HepG2 (cell line): ENCODE measurements around the gene ADGRG1. TPM values are rescaled to one million over a fixed set of nuclear protein-coding genes. Genes with fewer than 3 reads are reported as not detected.

ENCODE experiments used
- ATAC-seq: fragments of 200-7000 bp; cut with Tn5 transposase; 3 replicates; pipeline ENCODE4 v1.9.1; 2020; ENCODE audit warnings: mild to moderate bottlenecking, moderate library complexity
- BruUV-seq: library from RNA; stranded (reverse); fragments of 400-500 nt; replicated peaks from 2 replicates; lab custom pipeline; 2021; lab: Mats Ljungman, UMichigan
- CTCF ChIA-PET: fragments of 300-600 bp; formaldehyde crosslinking; extraction: SDS; loops from one replicate; lab custom pipeline; 2021; ENCODE audit warnings: low total read pairs, inconsistent platforms, low intra/inter-chr PET ratio; lab: Yijun Ruan, JAX
- POLR2A ChIA-PET: fragments of 350-600 bp; sonication (Branson Sonifier 250); formaldehyde crosslinking; loops from one replicate; lab custom pipeline; 2020; ENCODE audit warnings: antibody characterized with exemption, inconsistent platforms; lab: Yijun Ruan, JAX
- DNase-seq: peaks from one replicate; pipeline ENCODE4 v3.0.0-alpha.2; 2015; ENCODE audit warnings: low spot score
- FAIRE-seq: peaks from 3 replicates; lab custom pipeline; 2011; peaks lifted over from hg19 to GRCh38; lab: Jason Lieb, UNC
- H2AFZ ChIP-seq: one replicate; pipeline ENCODE4 v1.6.1; 2011; ENCODE audit warnings: low read length, inconsistent platforms
- H3K27ac ChIP-seq: fragments of 300-600 bp; 3 replicates; pipeline ENCODE4 v1.8.0; 2011; ENCODE audit warnings: mixed run types, mild to moderate bottlenecking, mixed read lengths, low read length, inconsistent platforms; ENCODE audit not compliant: insufficient read depth; ENCODE audit errors: extremely low read length
- H3K27me3 ChIP-seq, 2 experiments: fragments of 200-600 bp in 1 of 2; 2 replicates in 1 of 2; 3 replicates in 1 of 2; pipeline versions ENCODE4 v1.6.0 to v1.8.0; 2011; ENCODE audit warnings: low read length in 2 of 2, mild to moderate bottlenecking in 2 of 2, moderate library complexity in 2 of 2, inconsistent platforms in 1 of 2; ENCODE audit not compliant: insufficient read depth in 2 of 2, control insufficient read depth in 1 of 2
- H3K36me3 ChIP-seq, 2 experiments: fragments of 200-600 bp in 1 of 2; replicated peaks in 1 of 2; 2 replicates in 1 of 2; 3 replicates in 1 of 2; pipeline versions ENCODE4 v1.5.1 to v1.8.0; 2011; ENCODE audit warnings: low read length in 2 of 2, inconsistent platforms in 1 of 2; ENCODE audit not compliant: insufficient read depth in 2 of 2, control insufficient read depth in 1 of 2
- H3K4me1 ChIP-seq: 2 replicates; pipeline ENCODE4 v1.5.1; 2012; ENCODE audit warnings: low read length, inconsistent platforms; ENCODE audit not compliant: insufficient read depth
- H3K4me2 ChIP-seq: 2 replicates; pipeline ENCODE4 v1.6.0; 2011; ENCODE audit warnings: low read depth, low read length, inconsistent platforms
- H3K4me3 ChIP-seq, 3 experiments: fragments of 200-600 bp in 1 of 3; sonication (generic), shearing (Covaris generic) in 1 of 3; replicated peaks in 1 of 3; 2 replicates each; pipeline ENCODE4 v1.5.1; 2011 to 2016; ENCODE audit warnings: low read length in 3 of 3, inconsistent platforms in 2 of 3, low read depth in 2 of 3, mild to moderate bottlenecking in 2 of 3, control low read depth in 1 of 3, mixed read lengths in 1 of 3; ENCODE audit not compliant: insufficient read depth in 1 of 3
- H3K79me2 ChIP-seq: one replicate; pipeline ENCODE4 v1.6.1; 2011; ENCODE audit warnings: low read length, inconsistent platforms; ENCODE audit not compliant: insufficient read depth
- H3K9ac ChIP-seq: 2 replicates; pipeline ENCODE4 v1.6.0; 2011; ENCODE audit warnings: mild to moderate bottlenecking, low read depth, low read length, inconsistent platforms; ENCODE audit not compliant: insufficient read depth
- H3K9me3 ChIP-seq: 2 replicates; pipeline ENCODE4 v1.5.1; 2012; ENCODE audit warnings: mild to moderate bottlenecking, low read length
- H4K20me1 ChIP-seq: 2 replicates; pipeline ENCODE4 v1.6.0; 2011; ENCODE audit warnings: inconsistent platforms, mild to moderate bottlenecking, low read length, moderate library complexity; ENCODE audit not compliant: insufficient read depth
- BRD4 ChIP-seq: sonication (generic); formaldehyde crosslinking; IDR thresholded peaks from 2 replicates; pipeline ENCODE4 v1.4.0; 2020; ENCODE audit warnings: missing genetic modification reagents
- HIVEP1 ChIP-seq: sonication (generic); formaldehyde crosslinking; IDR thresholded peaks from 2 replicates; pipeline ENCODE4 v1.4.0; 2020; ENCODE audit warnings: mild to moderate bottlenecking, missing genetic modification reagents
- IKZF4 ChIP-seq: sonication (generic); formaldehyde crosslinking; IDR thresholded peaks from 2 replicates; pipeline ENCODE4 v1.5.1; 2020; ENCODE audit warnings: borderline replicate concordance, mild to moderate bottlenecking, low read depth, missing genetic modification reagents; ENCODE audit errors: not compliant biosample characterization
- IKZF5 ChIP-seq: IDR thresholded peaks from 2 replicates; pipeline ENCODE4 v1.6.1; 2018; ENCODE audit warnings: missing genetic modification reagents, mild to moderate bottlenecking, missing compliant biosample characterization
- KDM5A ChIP-seq: fragments of 200-600 bp; sonication (generic); IDR thresholded peaks from 2 replicates; pipeline ENCODE4 v1.7.0; 2018; ENCODE audit warnings: antibody characterized with exemption, mild to moderate bottlenecking, low read length, borderline replicate concordance
- KLF16 ChIP-seq, 2 experiments: sonication (generic) in 1 of 2; formaldehyde crosslinking in 1 of 2; IDR thresholded peaks; 2 replicates each; pipeline versions ENCODE4 v1.6.1 to v1.8.0; 2016 to 2023; ENCODE audit warnings: missing genetic modification reagents in 2 of 2, missing compliant biosample characterization in 1 of 2
- MTA1 ChIP-seq: sonication (generic); formaldehyde crosslinking; IDR thresholded peaks from 2 replicates; pipeline ENCODE4 v1.4.0; 2020; ENCODE audit warnings: missing genetic modification reagents, mild to moderate bottlenecking, borderline replicate concordance
- RCOR2 ChIP-seq: IDR thresholded peaks from 2 replicates; pipeline ENCODE4 v1.6.1; 2016; ENCODE audit warnings: missing biosample characterization, missing genetic modification reagents
- RELA ChIP-seq: sonication (generic); formaldehyde crosslinking; IDR thresholded peaks from 2 replicates; pipeline ENCODE4 v1.4.0; 2020; ENCODE audit warnings: missing genetic modification reagents
- SIX4 ChIP-seq: sonication (generic); formaldehyde crosslinking; IDR thresholded peaks from 2 replicates; pipeline ENCODE4 v1.4.0; 2020; ENCODE audit warnings: missing genetic modification reagents
- ZHX2 ChIP-seq, 2 experiments: sonication (generic) in 1 of 2; formaldehyde crosslinking in 1 of 2; IDR thresholded peaks; 2 replicates each; pipeline versions ENCODE4 v1.6.1 to v1.9.0; 2014 to 2022; ENCODE audit warnings: antibody characterized with exemption in 1 of 2, borderline replicate concordance in 1 of 2, inconsistent platforms in 1 of 2, low read depth in 1 of 2, missing genetic modification reagents in 1 of 2
- ZNF674 ChIP-seq: sonication (generic); formaldehyde crosslinking; IDR thresholded peaks from 2 replicates; pipeline ENCODE4 v1.5.0; 2020; ENCODE audit warnings: low read depth, mild to moderate bottlenecking, missing genetic modification reagents
- ZNF839 ChIP-seq: sonication (generic); formaldehyde crosslinking; IDR thresholded peaks from 2 replicates; pipeline ENCODE4 v1.4.0; 2020; ENCODE audit warnings: missing genetic modification reagents, mild to moderate bottlenecking, borderline replicate concordance
- WGBS: methylation state at CpG from one replicate; pipeline ENCODE4 v1.1.6; 2017; ENCODE audit warnings: low lambda C conversion rate; 5-methylcytosine and 5-hydroxymethylcytosine counted together
- in situ Hi-C: cut with HindIII; loops from 2 replicates; pipeline ENCODE4 v1.10.0; 2017; ENCODE audit warnings: low pct_unique_long_range_greater_than_20kb; ENCODE audit not compliant: extremely low pct_ligation_motif_present
- intact Hi-C: fragments of 100-400 bp; cut with micrococcal nuclease; formaldehyde crosslinking; loops from one replicate; pipeline ENCODE4 v1.10.0; 2022; ENCODE audit not compliant: unreplicated experiment
- polyA plus RNA-seq, 8 experiments: library from polyadenylated mRNA; depleted of rRNA in 3 of 8; stranded (reverse) in 7 of 8; unstranded in 1 of 8; fragments of >200 nt; fragmentation: Illumina TruSeq in 4 of 8; extraction: Trizol in 4 of 8; gene quantifications; 2 replicates each; pipeline versions ENCODE4 v1.2.1 to v1.2.3, GENCODE V29; 2011 to 2016; ENCODE audit warnings: low read depth in 4 of 8, missing spikeins in 1 of 8, mixed read lengths in 1 of 8; ENCODE audit not compliant: insufficient read depth in 1 of 8
- total RNA-seq, 5 experiments: library from RNA; depleted of rRNA; stranded (reverse); fragments of >200 nt; fragmentation: Illumina TruSeq; extraction: Trizol; gene quantifications; 2 replicates each; pipeline ENCODE4 v1.2.3, GENCODE V29; 2016; ENCODE audit warnings: low read depth in 1 of 5

ADGRG1 gene
- total and polyA plus RNA-seq, 2 of the 13 experiments (the other 11 are each of a cell fraction or from before 2014, with no cell fraction given), result 2.7 to 5.9 TPM

- no peaks in the 10 kb centered on the region for H3K9me3 ChIP-seq
- peaks cover 4 to 34% of the 10 kb centered on the region in 2 experiments; a peak in 3 of 5 replicates for H3K27me3 ChIP-seq
- H3K27ac ChIP-seq, result no peak overlapping the region
- WGBS, result 25% methylated on average over 4 of the region's 4 CpGs
- no peak for ATAC-seq
- H4K20me1 ChIP-seq, result no peaks in the 10 kb centered on the region
- in situ Hi-C loops (no loop called here), intact Hi-C loops (no loop called here)
- peaks cover 50% of the 10 kb centered on the region for H3K4me1 ChIP-seq
- no peak for DNase-seq
- H3K9ac ChIP-seq, result no peak overlapping the region
- H3K4me2 ChIP-seq, result no peak overlapping the region
- H3K79me2 ChIP-seq, result no peaks in the 10 kb centered on the region
- ChIA-PET CTCF (no interaction called here), POLR2A (interaction anchor here (7.4 kb wide), 1 partner anchor 10 kb away, joined by 91 read pairs; no protein-coding TSS in a partner anchor)
- H3K36me3 ChIP-seq, result no peaks in the 10 kb centered on the region
- H3K4me3 ChIP-seq, result no peak overlapping the region
- BruUV-seq, result no TSS peak
- no peak overlapping the region for H2AFZ ChIP-seq
- FAIRE-seq, result no peak
- no peak for TF ChIP-seq RELA
- no peak for TF ChIP-seq IKZF5 (CRISPR knock-in tag)
- no peak for TF ChIP-seq HIVEP1 (CRISPR knock-in tag)
- TF ChIP-seq RCOR2 (CRISPR knock-in tag), result no peak
- TF ChIP-seq ZNF674, result no peak
- TF ChIP-seq ZHX2 (IDR thresholded peaks at IDR 0.05; ENCODE audit: low read depth), result no peak
- TF ChIP-seq ZHX2 (CRISPR knock-in tag; IDR thresholded peaks at IDR 0.05; ENCODE audit: borderline replicate concordance), result no peak
- no peak for TF ChIP-seq SIX4 (CRISPR knock-in tag)
- TF ChIP-seq MTA1 (CRISPR knock-in tag), result no peak
- no peak for TF ChIP-seq BRD4 (CRISPR knock-in tag)
- no peak for TF ChIP-seq KLF16 (CRISPR knock-in tag; IDR thresholded peaks at IDR 0.05)
- no peak for TF ChIP-seq KDM5A
- TF ChIP-seq ZNF839 (CRISPR knock-in tag), result no peak
- no peak for TF ChIP-seq IKZF4 (CRISPR knock-in tag)
Observed at GRCh38 chr16:57611706-57612105, 16.7 kb upstream of the ADGRG1 start.
